Effector memory CD8-positive, alpha-beta T cell (primary cell): ENCODE data around the gene GSTA3.
"Not testable (repeated sequence)": the region's sequence is repeated elsewhere in the genome, so short reads cannot be mapped to it uniquely, and the experiment has no call there.

ENCODE experiments used
- ATAC-seq: fragments of 150-1000 bp; cut with Tn5 transposase; replicated peaks from 2 replicates; pipeline ENCODE4 v1.10.0; 2021; ENCODE audit warnings: mild to moderate bottlenecking, moderate library complexity
- DNase-seq, 3 experiments: peaks; one replicate each; pipeline ENCODE4 v3.0.0; 2021
- H3K27ac Mint-ChIP-seq, 2 donors: one replicate each; pipeline ENCODE4 v1.8.0; 2022; ENCODE audit warnings: mild to moderate bottlenecking in 2 of 2, mixed read lengths in 2 of 2, moderate library complexity in 2 of 2
- H3K27me3 Mint-ChIP-seq, 2 donors: one replicate each; pipeline ENCODE4 v1.8.0; 2022; ENCODE audit warnings: mixed read lengths in 2 of 2
- H3K36me3 Mint-ChIP-seq: one replicate; pipeline ENCODE4 v1.8.0; 2022; ENCODE audit warnings: mild to moderate bottlenecking, moderate library complexity, mixed read lengths; ENCODE audit not compliant: insufficient read depth
- H3K4me1 Mint-ChIP-seq, 2 donors: one replicate each; pipeline ENCODE4 v1.8.0; 2022; ENCODE audit warnings: low read depth in 2 of 2, mixed read lengths in 2 of 2
- H3K4me3 Mint-ChIP-seq, 2 donors: one replicate each; pipeline ENCODE4 v1.8.0; 2022; ENCODE audit warnings: mild to moderate bottlenecking in 2 of 2, mixed read lengths in 2 of 2, moderate library complexity in 2 of 2
- H3K9me3 Mint-ChIP-seq, 2 donors: one replicate each; pipeline ENCODE4 v1.8.0; 2022; ENCODE audit warnings: mixed read lengths in 2 of 2
- total RNA-seq, 9 experiments: gene quantifications; one replicate each; lab custom pipeline; 2026; lab: John Stamatoyannopoulos, UW

The GSTA3 gene
- total RNA-seq, result 0 reads per million in 9 experiments

GRCh38 chr6:52909531-52909930 is at the start of gene GSTA3:
Gene GSTA3 (minus strand): TSS chr6:52909698. CDS start chr6:52905834, 3,864 bp downstream.
- Mint-ChIP-seq H3K9me3 (no peaks in the 10 kb centered on the region), H3K27me3 (peaks cover 0 to 8% of the 10 kb centered on the region in 2 donors), H3K27ac (no peak within 1 kb of the TSS), H3K4me1 (no peaks in the 10 kb centered on the region), H3K4me3 (no peak within 1 kb of the TSS), H3K36me3 (no peaks in the 10 kb centered on the region)
- ATAC-seq (no peak), DNase-seq (no peak)

GRCh38 chr6:52958546-52959255 is 49.2 kb upstream of the GSTA3 start:
- ATAC-seq (no peak), DNase-seq (no peak)
- Mint-ChIP-seq H3K4me1 (peaks cover 3 to 5% of the 10 kb centered on the region in 2 donors), H3K9me3 (no peaks in the 10 kb centered on the region), H3K27ac (no peak overlapping the region), H3K4me3 (no peak overlapping the region), H3K36me3 (no peaks in the 10 kb centered on the region), H3K27me3 (peaks cover 6 to 9% of the 10 kb centered on the region in 2 donors)

DNA sequence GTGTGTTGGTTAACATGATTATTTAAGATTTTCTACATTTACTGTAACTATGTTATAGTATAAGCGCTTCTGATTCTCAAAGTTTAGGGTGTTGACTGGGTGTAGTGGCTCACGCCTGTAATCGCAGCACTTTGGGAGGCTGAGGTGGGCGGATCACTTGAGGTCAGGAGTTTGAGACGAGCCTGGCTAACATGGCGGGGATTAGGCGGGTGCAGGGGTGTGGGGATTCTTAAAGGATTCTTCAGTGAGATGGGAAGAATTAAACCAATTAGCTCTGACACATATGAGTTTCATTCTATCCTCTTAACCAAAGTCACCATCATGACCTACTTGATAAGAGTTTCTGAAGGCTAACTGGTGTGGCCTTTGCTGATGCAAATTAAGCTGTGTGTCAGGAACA is 46.4 kb upstream of the GSTA3 start:
- Mint-ChIP-seq H3K27ac (no peak overlapping the region), H3K36me3 (no peaks in the 10 kb centered on the region), H3K9me3 (no peaks in the 10 kb centered on the region), H3K4me3 (no peak overlapping the region), H3K4me1 (peaks cover 3 to 5% of the 10 kb centered on the region in 2 donors), H3K27me3 (peaks cover 6 to 9% of the 10 kb centered on the region in 2 donors)
- ATAC-seq (no peak), DNase-seq (no peak)

- DNase-seq (no peak), ATAC-seq (no peak)
- no peak overlapping the region for H3K27ac Mint-ChIP-seq
- no peak overlapping the region for H3K4me3 Mint-ChIP-seq
- no peaks in the 10 kb centered on the region for H3K9me3 Mint-ChIP-seq
- no peaks in the 10 kb centered on the region for H3K36me3 Mint-ChIP-seq
- peaks cover 0 to 5% of the 10 kb centered on the region in 2 donors for H3K4me1 Mint-ChIP-seq
- H3K27me3 Mint-ChIP-seq, result peaks cover 0 to 6% of the 10 kb centered on the region in 2 donors
These were observed 44.7 kb upstream of the GSTA3 start for GRCh38 chr6:52953911-52954839.

DNA sequence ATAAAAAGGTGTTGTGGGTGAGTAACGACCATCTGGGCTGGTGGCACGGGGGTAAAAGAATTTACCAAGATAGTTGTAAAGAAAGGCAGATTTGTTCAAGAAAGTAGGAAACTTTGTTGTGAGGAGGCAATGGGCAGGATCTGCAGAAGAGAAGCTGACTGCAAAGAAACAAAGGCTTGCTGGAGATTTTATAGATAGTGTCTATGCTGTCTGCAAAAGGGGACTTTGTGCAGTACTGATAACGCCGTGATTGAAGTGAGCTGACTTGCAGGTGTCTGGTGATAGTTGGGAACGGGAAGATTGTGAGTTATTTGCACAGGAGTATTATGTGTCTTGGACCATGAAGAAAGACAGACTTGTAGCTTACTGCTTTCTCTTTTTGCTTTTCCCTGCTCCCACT is 36.8 kb upstream of the GSTA3 start:
- DNase-seq, result no peak
- H3K4me3 Mint-ChIP-seq, result no peak overlapping the region

GRCh38 chr6:52942821-52943220 is 33.3 kb upstream of the GSTA3 start:
- H3K27me3 Mint-ChIP-seq, result peaks cover 24 to 41% of the 10 kb centered on the region in 2 donors
- H3K27ac Mint-ChIP-seq, H3K4me3 Mint-ChIP-seq, H3K9me3 Mint-ChIP-seq, DNase-seq, H3K36me3 Mint-ChIP-seq, H3K4me1 Mint-ChIP-seq, ATAC-seq: not testable (repeated sequence)

More for the DNA sequence above, 36.8 kb upstream of the GSTA3 start:
- Mint-ChIP-seq H3K4me1 (peaks cover 4 to 5% of the 10 kb centered on the region in 2 donors), H3K27ac (no peak overlapping the region), H3K36me3 (no peaks in the 10 kb centered on the region), H3K9me3 (no peaks in the 10 kb centered on the region), H3K27me3 (peaks cover 24 to 49% of the 10 kb centered on the region in 2 donors)
- no peak for ATAC-seq

- no peak for ATAC-seq
- H3K4me3 Mint-ChIP-seq, result no peak overlapping the region
- no peak overlapping the region for H3K27ac Mint-ChIP-seq
These were observed 32.7 kb upstream of the GSTA3 start for GRCh38 chr6:52942221-52942620.

DNA sequence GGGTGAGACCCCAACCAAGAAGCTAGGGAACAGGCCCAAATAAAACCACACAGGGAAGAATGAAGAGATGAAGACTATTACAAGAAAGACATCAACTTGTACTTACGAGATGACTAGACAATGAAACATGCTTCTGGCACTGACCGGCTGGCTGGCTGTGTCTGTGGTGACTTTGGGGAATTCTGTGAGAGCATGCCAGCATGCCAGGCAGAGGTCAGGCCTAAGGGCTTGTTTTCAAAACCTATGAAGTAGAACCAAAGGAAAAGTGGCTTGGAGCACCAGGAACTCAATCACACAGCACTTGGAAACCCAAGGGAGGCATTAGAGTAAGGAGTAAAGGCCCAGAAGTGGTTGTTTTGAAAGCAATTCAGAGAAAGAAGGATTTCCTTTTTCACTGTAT is 28.4 kb upstream of the GSTA3 start:
- H3K9me3 Mint-ChIP-seq, result no peaks in the 10 kb centered on the region
- no peaks in the 10 kb centered on the region for H3K36me3 Mint-ChIP-seq
- ATAC-seq (no peak), DNase-seq (no peak)
- H3K27ac Mint-ChIP-seq, result no peak overlapping the region
- peaks cover 0 to 2% of the 10 kb centered on the region in 2 donors for H3K4me1 Mint-ChIP-seq
- no peak overlapping the region for H3K4me3 Mint-ChIP-seq
- H3K27me3 Mint-ChIP-seq, result peaks cover 8 to 29% of the 10 kb centered on the region in 2 donors

More at GRCh38 chr6:52942221-52942620, 32.7 kb upstream of the GSTA3 start:
- peaks cover 4 to 5% of the 10 kb centered on the region in 2 donors for H3K4me1 Mint-ChIP-seq
- H3K9me3 Mint-ChIP-seq, result no peaks in the 10 kb centered on the region
- no peak for DNase-seq
- H3K27me3 Mint-ChIP-seq, result peaks cover 24 to 39% of the 10 kb centered on the region in 2 donors
- no peaks in the 10 kb centered on the region for H3K36me3 Mint-ChIP-seq

- DNase-seq (no peak), ATAC-seq (no peak)
- peaks cover 0 to 2% of the 10 kb centered on the region in 2 donors for H3K4me1 Mint-ChIP-seq
- no peak overlapping the region for H3K27ac Mint-ChIP-seq
- peaks cover 6 to 18% of the 10 kb centered on the region in 2 donors for H3K27me3 Mint-ChIP-seq
- H3K4me3 Mint-ChIP-seq, result no peak overlapping the region
- no peaks in the 10 kb centered on the region for H3K36me3 Mint-ChIP-seq
- no peaks in the 10 kb centered on the region for H3K9me3 Mint-ChIP-seq
These were observed 24.3 kb upstream of the GSTA3 start for GRCh38 chr6:52933778-52934177.

DNA sequence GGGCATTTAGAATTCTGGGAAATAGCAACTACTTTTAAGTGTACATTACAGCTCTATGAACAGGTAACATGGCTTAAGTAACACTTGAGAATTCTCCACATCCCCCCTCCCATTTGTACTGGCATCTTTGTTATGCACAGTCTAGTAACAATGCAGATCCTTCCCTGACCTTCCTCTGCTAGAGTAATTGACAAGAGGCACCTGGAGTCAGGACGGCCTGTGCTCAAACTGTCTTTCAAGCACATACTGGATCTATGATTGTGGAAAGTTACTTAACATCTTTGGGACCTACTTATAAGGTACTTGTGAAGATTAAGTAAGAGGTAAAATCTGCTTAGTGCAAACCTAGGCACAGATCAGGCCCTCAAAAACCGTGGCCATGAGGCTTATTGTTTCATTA is 21.9 kb upstream of the GSTA3 start:
- Mint-ChIP-seq H3K36me3 (peaks cover 2% of the 10 kb centered on the region), H3K4me3 (no peak overlapping the region), H3K27me3 (peaks cover 15 to 32% of the 10 kb centered on the region in 2 donors), H3K9me3 (no peaks in the 10 kb centered on the region), H3K27ac (no peak overlapping the region), H3K4me1 (no peaks in the 10 kb centered on the region)
- DNase-seq (no peak), ATAC-seq (no peak)

DNA sequence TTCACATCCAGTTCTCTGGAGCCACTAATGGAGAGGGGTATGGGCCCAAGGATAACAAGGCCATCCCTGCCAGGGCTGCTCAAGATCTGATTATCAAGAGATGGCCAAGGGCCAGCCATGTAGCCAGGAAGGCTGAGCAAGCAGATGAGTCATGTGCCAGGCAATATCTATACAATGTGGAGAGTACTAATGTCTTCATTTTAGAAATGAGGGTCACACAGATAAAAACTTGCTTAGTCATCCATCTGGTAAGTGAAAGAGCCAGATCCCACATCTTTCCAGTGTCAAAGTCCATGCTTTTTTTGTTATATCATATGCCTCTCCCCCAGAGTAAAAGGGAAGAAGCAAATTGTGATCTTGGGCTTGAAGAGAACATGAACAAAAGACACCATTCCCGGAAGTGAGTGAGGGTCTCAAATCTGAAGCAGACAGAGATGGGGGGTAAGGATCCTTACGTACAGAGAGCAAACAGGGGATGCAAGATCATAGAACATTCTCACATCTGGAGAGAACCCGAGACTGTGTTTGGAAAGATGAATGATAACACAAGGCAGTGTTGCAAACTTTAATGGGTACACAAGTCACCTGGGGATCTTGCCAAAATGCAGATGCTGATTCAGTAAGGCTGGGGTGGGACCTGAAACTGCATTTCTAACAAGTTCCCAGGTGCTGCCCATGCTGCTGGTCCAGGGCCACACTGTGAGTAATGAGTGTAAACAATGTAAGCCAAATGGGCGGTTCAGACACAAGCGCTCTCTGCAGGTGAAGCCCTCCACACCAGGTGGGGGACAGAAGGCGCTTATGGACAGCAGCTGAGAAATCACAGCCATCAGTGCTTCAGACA is 20.0 kb upstream of the GSTA3 start:
- ATAC-seq, result no peak
- Mint-ChIP-seq H3K4me1 (no peaks in the 10 kb centered on the region), H3K4me3 (no peak overlapping the region)

DNA sequence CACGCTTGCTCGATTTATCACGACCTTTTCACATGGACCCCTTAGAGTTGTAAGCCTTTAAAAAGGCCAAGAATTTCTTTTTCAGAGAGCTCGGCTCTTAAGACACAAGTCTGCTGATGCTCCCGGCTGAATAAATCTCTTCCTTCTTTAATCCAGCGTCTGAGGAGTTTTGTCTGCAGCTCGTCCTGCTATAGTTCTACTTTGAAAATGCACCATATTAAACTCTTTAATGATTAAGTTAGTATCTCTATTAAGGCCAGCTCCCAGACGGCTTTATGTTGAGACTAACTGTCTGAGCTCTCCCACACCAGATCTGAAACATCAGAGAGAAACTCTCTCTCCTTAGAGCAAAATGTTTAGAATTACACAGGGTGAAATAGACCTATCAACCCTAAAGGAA is 18.0 kb upstream of the GSTA3 start:
- Mint-ChIP-seq H3K36me3 (peaks cover 2% of the 10 kb centered on the region), H3K4me3 (no peak overlapping the region), H3K9me3 (no peaks in the 10 kb centered on the region), H3K27ac (no peak overlapping the region), H3K4me1 (no peaks in the 10 kb centered on the region), H3K27me3 (peaks cover 20 to 26% of the 10 kb centered on the region in 2 donors)
- no peak for ATAC-seq
- DNase-seq, result no peak

More for the DNA sequence above, 20.0 kb upstream of the GSTA3 start:
- no peak overlapping the region for H3K27ac Mint-ChIP-seq
- H3K27me3 Mint-ChIP-seq, result peaks cover 20 to 30% of the 10 kb centered on the region in 2 donors
- no peaks in the 10 kb centered on the region for H3K9me3 Mint-ChIP-seq
- H3K36me3 Mint-ChIP-seq, result peaks cover 2% of the 10 kb centered on the region
- no peak for DNase-seq
